Neural cell (in vitro differentiated cells): Measurements from ENCODE around the gene CKB.

Experiments
- EP300 ChIP-seq: fragments of 450-650 bp; conservative IDR thresholded peaks from 2 replicates; pipeline ENCODE4 v1.6.1; 2014; ENCODE audit warnings: antibody characterized with exemption, mild to moderate bottlenecking, moderate library complexity; ENCODE audit not compliant: poor library complexity, severe bottlenecking
- EZH2 ChIP-seq: fragments of 200-600, 300-800 bp; shearing (Covaris generic), sonication (generic); IDR thresholded peaks from 2 replicates; pipeline ENCODE4 v1.6.1; 2014; ENCODE audit warnings: antibody characterized with exemption, low read length, borderline replicate concordance, mild to moderate bottlenecking; ENCODE audit not compliant: insufficient read depth, poor library complexity, severe bottlenecking
- POLR2AphosphoS5 ChIP-seq: IDR thresholded peaks from 2 replicates; pipeline ENCODE4 v1.6.1; 2012
- RAD21 ChIP-seq: fragments of 450-650 bp; conservative IDR thresholded peaks from 2 replicates; pipeline ENCODE4 v1.6.1; 2014; ENCODE audit warnings: antibody characterized with exemption, mild to moderate bottlenecking, moderate library complexity
- SMC3 ChIP-seq: fragments of 450-650 bp; conservative IDR thresholded peaks from 2 replicates; pipeline ENCODE4 v1.6.1; 2014; ENCODE audit warnings: antibody characterized with exemption, mild to moderate bottlenecking, moderate library complexity; ENCODE audit not compliant: poor library complexity
- TAF1 ChIP-seq: IDR thresholded peaks from 2 replicates; pipeline ENCODE4 v1.6.1; 2012; ENCODE audit warnings: low read depth
- TF ChIP-seq, protein P1 (sequence below): fragments of 450-650 bp; IDR thresholded peaks from 2 replicates; pipeline ENCODE4 v1.5.1; 2014; ENCODE audit warnings: antibody characterized with exemption, mild to moderate bottlenecking, moderate library complexity; ENCODE audit not compliant: poor library complexity, severe bottlenecking
- TF ChIP-seq, protein P2 (sequence below): IDR thresholded peaks from 2 replicates; pipeline ENCODE4 v1.6.1; 2012; ENCODE audit warnings: borderline replicate concordance

GRCh38 chr14:103476631-103477030 is 46.0 kb downstream of the CKB start:
- TF ChIP-seq RAD21 (no peak), POLR2AphosphoS5 (no peak), EP300 (no peak), EZH2 (no peak), TAF1 (no peak), SMC3 (no peak)
- TF ChIP-seq, protein P1, sequence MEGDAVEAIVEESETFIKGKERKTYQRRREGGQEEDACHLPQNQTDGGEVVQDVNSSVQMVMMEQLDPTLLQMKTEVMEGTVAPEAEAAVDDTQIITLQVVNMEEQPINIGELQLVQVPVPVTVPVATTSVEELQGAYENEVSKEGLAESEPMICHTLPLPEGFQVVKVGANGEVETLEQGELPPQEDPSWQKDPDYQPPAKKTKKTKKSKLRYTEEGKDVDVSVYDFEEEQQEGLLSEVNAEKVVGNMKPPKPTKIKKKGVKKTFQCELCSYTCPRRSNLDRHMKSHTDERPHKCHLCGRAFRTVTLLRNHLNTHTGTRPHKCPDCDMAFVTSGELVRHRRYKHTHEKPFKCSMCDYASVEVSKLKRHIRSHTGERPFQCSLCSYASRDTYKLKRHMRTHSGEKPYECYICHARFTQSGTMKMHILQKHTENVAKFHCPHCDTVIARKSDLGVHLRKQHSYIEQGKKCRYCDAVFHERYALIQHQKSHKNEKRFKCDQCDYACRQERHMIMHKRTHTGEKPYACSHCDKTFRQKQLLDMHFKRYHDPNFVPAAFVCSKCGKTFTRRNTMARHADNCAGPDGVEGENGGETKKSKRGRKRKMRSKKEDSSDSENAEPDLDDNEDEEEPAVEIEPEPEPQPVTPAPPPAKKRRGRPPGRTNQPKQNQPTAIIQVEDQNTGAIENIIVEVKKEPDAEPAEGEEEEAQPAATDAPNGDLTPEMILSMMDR = no peak
- TF ChIP-seq, protein P2, sequence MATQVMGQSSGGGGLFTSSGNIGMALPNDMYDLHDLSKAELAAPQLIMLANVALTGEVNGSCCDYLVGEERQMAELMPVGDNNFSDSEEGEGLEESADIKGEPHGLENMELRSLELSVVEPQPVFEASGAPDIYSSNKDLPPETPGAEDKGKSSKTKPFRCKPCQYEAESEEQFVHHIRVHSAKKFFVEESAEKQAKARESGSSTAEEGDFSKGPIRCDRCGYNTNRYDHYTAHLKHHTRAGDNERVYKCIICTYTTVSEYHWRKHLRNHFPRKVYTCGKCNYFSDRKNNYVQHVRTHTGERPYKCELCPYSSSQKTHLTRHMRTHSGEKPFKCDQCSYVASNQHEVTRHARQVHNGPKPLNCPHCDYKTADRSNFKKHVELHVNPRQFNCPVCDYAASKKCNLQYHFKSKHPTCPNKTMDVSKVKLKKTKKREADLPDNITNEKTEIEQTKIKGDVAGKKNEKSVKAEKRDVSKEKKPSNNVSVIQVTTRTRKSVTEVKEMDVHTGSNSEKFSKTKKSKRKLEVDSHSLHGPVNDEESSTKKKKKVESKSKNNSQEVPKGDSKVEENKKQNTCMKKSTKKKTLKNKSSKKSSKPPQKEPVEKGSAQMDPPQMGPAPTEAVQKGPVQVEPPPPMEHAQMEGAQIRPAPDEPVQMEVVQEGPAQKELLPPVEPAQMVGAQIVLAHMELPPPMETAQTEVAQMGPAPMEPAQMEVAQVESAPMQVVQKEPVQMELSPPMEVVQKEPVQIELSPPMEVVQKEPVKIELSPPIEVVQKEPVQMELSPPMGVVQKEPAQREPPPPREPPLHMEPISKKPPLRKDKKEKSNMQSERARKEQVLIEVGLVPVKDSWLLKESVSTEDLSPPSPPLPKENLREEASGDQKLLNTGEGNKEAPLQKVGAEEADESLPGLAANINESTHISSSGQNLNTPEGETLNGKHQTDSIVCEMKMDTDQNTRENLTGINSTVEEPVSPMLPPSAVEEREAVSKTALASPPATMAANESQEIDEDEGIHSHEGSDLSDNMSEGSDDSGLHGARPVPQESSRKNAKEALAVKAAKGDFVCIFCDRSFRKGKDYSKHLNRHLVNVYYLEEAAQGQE = no peak
